DOHH2 (cell line): ENCODE results near the gene SLC6A19.

Experiments
- H3F3A ChIP-seq: fragments of 200-600 bp; sonication (generic), shearing (Covaris generic); 2 replicates; pipeline ENCODE4 v1.6.0; 2016; ENCODE audit warnings: antibody characterized with exemption, mild to moderate bottlenecking; ENCODE audit not compliant: control insufficient read depth, insufficient read depth
- H3K27ac ChIP-seq: fragments of 200-600 bp; sonication (generic); 2 replicates; pipeline ENCODE4 v1.5.1; 2014; ENCODE audit warnings: low read depth, mild to moderate bottlenecking, low read length, moderate library complexity
- H3K27me3 ChIP-seq: fragments of 200-600 bp; sonication (generic); 2 replicates; pipeline ENCODE4 v1.6.1; 2014; ENCODE audit warnings: mild to moderate bottlenecking, low read length, mixed read lengths; ENCODE audit not compliant: control insufficient read depth
- H3K36me3 ChIP-seq: fragments of 200-600 bp; sonication (generic); 2 replicates; pipeline ENCODE4 v1.6.1; 2014; ENCODE audit warnings: mild to moderate bottlenecking, low read length, moderate library complexity, mixed read lengths; ENCODE audit not compliant: control insufficient read depth
- H3K4me1 ChIP-seq: fragments of 200-600 bp; sonication (generic); 2 replicates; pipeline ENCODE4 v1.6.1; 2014; ENCODE audit warnings: mild to moderate bottlenecking, low read length, mixed read lengths; ENCODE audit not compliant: control insufficient read depth
- H3K4me2 ChIP-seq: fragments of 200-600 bp; sonication (generic); 2 replicates; pipeline ENCODE4 v1.6.0; 2014; ENCODE audit warnings: mild to moderate bottlenecking, low read length, moderate library complexity
- H3K4me3 ChIP-seq: fragments of 200-600 bp; sonication (generic); 2 replicates; pipeline ENCODE4 v1.5.1; 2014; ENCODE audit warnings: mild to moderate bottlenecking, low read length, mixed read lengths
- H3K79me2 ChIP-seq: fragments of 200-600 bp; sonication (generic); 2 replicates; pipeline ENCODE4 v1.6.1; 2014; ENCODE audit warnings: mild to moderate bottlenecking, low read length, mixed read lengths; ENCODE audit not compliant: control insufficient read depth
- H3K9me2 ChIP-seq: fragments of 200-600 bp; sonication (generic); replicated peaks from 2 replicates; pipeline ENCODE4 v1.6.1; 2014; ENCODE audit warnings: mild to moderate bottlenecking, low read length, mixed read lengths; ENCODE audit not compliant: control insufficient read depth
- H3K9me3 ChIP-seq: fragments of 200-600 bp; sonication (generic); 2 replicates; pipeline ENCODE4 v1.6.1; 2014; ENCODE audit warnings: antibody characterized with exemption, low read length, mixed read lengths; ENCODE audit not compliant: control insufficient read depth, insufficient read depth
- H4K20me1 ChIP-seq: fragments of 200-600 bp; sonication (generic); 2 replicates; pipeline ENCODE4 v1.6.0; 2014; ENCODE audit warnings: low read depth, mild to moderate bottlenecking, antibody characterized with exemption, low read length, moderate library complexity; ENCODE audit not compliant: control insufficient read depth, insufficient read depth
- CTCF ChIP-seq: fragments of 200-600 bp; sonication (generic); IDR thresholded peaks from one replicate; pipeline ENCODE4 v1.5.1; 2014; ENCODE audit warnings: antibody characterized with exemption, mild to moderate bottlenecking, low read depth, low read length; ENCODE audit not compliant: poor library complexity, severe bottlenecking
- EZH2phosphoT487 ChIP-seq: fragments of 200-600 bp; sonication (generic); IDR thresholded peaks from 2 replicates; pipeline ENCODE4 v1.6.1; 2017; ENCODE audit warnings: borderline replicate concordance, mild to moderate bottlenecking, antibody characterized with exemption, low read length, moderate library complexity, mixed read lengths

Gene SLC6A19

GRCh38 chr5:1203311-1203967, 2.0 kb downstream of the SLC6A19 start:
- Histone ChIP-seq H3K9me3 (no peaks in the 10 kb centered on the region), H3K4me1 (no peaks in the 10 kb centered on the region), H3K27ac (no peak overlapping the region), H3F3A (no peaks in the 10 kb centered on the region), H4K20me1 (no peaks in the 10 kb centered on the region), H3K36me3 (no peaks in the 10 kb centered on the region), H3K4me2 (no peak overlapping the region), H3K79me2 (no peaks in the 10 kb centered on the region), H3K27me3 (no peaks in the 10 kb centered on the region), H3K9me2 (no peaks in the 10 kb centered on the region), H3K4me3 (no peak overlapping the region)
- TF ChIP-seq EZH2phosphoT487 (no peak), CTCF (no peak)

- Histone ChIP-seq H3K4me3 (no peak overlapping the region), H3K36me3 (no peaks in the 10 kb centered on the region), H3F3A (no peaks in the 10 kb centered on the region)
Measured at GRCh38 chr5:1203968-1204692, 2.7 kb downstream of the SLC6A19 start.

GRCh38 chr5:1204693-1205242, 3.4 kb downstream of the SLC6A19 start:
- Histone ChIP-seq H3K36me3 (no peaks in the 10 kb centered on the region), H3K27ac (no peak overlapping the region), H3K27me3 (no peaks in the 10 kb centered on the region), H3F3A (no peaks in the 10 kb centered on the region), H3K4me3 (no peak overlapping the region), H3K79me2 (no peaks in the 10 kb centered on the region), H4K20me1 (no peaks in the 10 kb centered on the region), H3K4me1 (no peaks in the 10 kb centered on the region), H3K9me3 (no peaks in the 10 kb centered on the region), H3K9me2 (no peaks in the 10 kb centered on the region), H3K4me2 (no peak overlapping the region)
- TF ChIP-seq CTCF (no peak), EZH2phosphoT487 (no peak)

More at GRCh38 chr5:1203968-1204692, 2.7 kb downstream of the SLC6A19 start:
- no peaks in the 10 kb centered on the region for H3K79me2 ChIP-seq
- no peaks in the 10 kb centered on the region for H3K27me3 ChIP-seq
- no peaks in the 10 kb centered on the region for H3K9me2 ChIP-seq
- H3K4me2 ChIP-seq: no peak overlapping the region
- H4K20me1 ChIP-seq: no peaks in the 10 kb centered on the region
- no peaks in the 10 kb centered on the region for H3K4me1 ChIP-seq
- no peak overlapping the region for H3K27ac ChIP-seq
- H3K9me3 ChIP-seq: no peaks in the 10 kb centered on the region
- TF ChIP-seq CTCF: no peak
